ENCODE data around the gene TMEM235.

Gene TMEM235

DNA sequence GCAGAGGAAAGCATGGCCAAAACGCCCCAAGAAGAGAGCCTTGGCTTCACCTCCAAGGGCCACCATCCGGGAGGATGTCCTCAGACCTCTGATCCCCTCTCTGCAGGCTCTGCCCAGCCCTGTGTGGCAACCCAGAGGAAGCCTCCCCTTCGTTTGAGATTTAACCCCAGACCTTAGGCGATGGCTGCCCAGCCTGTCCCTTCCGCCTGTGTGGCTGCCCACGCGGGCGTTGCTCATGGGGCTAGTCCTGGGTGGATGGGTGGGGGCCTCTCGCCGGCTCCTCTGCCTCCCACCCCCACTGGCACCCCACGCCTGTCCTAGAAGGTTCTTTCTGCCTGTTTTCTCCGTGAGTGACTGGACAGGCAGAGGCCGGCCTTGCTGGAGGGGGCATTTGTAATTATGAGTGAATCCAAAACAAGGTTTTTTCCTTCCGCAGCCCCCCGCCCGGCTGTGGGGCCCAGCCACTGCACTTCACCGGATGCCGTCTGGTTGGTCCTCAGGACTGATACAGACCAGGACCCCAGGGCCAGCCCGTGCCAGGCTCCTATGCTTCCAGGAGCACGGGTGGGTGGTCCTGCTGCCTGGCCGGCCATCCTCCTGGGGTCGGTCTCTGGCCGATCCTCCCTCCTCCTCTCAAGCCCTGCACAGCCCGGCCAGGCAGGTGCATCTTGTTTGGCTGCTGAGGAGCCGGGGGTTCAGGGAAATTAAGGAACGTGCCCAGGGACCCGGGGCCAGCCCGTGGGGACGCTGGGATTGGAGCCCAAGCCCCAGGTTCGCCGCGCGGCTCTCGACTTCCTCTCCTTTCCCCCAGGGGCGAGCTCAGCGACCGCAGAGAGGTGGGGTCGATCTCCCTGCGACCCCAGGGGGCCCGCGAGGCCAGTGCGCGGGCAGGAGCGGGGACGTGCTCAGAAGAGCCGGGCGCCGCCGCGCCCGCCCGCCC lies at the start of gene TMEM235:
Gene TMEM235 (plus strand): TSS at position 636 of the 940 bp plus-strand sequence. CDS start 393 bp downstream, outside the sequence.
- DNase-seq = no peak

DNA sequence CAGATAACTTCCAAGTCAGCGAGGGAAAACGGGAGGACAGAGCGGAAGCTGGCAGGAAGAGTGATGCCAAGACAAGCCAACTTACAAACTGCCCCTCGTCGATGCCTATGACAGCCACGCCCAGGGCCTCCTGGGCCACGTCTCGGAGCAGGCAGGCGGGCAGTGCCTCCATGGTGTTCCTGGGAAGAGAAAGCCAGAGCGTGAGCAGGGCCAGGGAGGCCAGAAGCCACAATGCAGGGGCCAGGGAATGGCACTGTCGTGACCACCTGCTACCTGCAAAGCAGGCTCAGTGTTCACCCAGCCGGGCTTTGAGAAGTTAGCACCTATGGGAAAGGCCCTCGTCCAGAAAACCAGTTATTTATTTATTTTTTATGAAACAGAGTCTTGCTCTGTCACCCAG lies 48.9 kb upstream of the TMEM235 start:
- no peak for DNase-seq

DNA sequence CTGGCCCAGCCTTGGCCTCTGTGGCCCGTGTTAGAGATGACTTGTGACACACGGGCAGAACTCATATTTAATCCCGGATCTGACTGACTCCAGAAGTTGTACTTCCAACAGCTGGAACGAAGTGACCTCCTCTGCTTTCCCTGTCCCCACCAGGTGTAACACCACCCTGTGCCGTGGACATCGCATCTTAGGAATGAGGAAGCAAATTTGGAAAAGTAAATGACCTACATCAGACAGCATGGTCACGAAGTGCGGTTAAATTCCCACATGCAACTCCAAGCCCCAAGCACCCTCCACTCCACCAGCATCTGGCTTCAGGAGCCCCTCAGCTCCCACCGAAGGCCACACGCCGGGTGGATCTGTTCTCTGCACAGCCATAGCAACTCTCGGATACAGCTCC lies 47.5 kb upstream of the TMEM235 start:
- DNase-seq = no peak

DNA sequence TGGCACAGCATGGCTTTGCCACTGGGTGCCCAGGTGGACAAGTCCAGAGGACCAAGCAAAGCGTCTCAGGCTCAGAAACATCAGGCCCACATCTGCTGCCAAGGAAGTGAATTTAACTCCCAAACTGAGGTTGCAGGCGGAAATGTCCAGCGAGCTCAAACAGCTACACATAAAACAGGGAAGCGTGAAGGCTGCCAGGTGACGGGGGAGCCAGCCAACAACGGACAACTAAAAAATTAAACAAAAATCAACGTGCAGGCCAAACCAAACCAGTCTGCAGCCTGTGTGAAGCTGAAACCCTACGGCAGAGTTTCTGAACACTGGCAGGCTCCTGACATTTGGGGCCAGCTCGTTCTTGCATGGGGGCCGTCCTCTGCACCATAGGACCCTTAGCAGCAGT lies 47.1 kb upstream of the TMEM235 start:
- DNase-seq = no peak

DNA sequence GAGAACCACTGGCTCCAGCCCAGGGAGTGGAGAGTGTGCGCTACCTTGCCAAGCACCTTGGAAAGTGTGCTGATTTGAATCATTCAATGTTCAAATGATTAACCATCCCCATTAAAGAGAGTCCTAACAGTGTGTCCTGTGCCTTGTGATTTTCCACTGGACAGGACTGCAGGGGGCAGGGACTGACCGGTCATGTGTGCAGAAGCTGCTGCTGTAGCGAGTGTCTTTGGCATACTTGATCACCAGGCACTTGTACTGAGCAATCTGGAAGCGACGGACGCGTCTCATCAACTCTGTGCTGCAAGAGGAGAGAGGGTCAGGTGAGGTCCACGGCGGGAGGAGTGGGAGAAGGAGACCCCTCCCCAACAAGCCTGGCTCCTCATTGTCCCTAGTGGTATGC lies 46.6 kb upstream of the TMEM235 start:
- DNase-seq = no peak

DNA sequence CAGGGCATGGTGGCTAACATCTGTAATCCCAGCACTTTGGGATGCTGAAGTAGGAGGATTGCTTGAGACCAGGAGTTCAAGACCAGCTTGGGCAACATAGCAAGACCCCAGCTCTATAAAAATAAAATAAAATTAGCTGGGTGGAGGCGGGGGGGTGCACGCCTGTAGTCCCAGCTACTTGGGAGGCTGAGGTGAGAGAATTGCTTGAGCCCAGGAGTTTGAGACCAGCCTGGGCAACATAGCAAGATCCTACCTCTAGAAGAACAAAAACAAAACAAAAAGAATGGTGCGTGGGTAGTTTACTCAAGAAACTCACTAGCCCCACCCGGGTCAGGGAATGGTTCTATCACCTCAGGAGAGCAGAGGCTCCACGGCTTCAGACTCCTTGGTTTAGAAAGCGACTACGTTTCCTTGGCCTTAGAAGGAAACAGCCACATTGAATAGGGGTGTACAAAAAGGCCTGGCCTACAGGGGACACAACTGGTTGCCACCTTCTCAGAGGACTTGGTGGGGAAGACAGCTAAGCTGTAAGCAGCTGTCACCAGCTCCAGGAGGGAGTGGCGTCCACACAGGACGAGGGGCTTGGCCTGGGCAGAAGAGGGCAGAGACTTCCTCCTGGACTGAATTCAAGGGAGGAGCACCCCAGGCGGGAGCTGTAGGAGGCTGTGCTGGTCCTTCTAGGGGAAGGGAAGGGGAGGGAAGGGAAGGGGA lies 45.3 kb upstream of the TMEM235 start:
- peak; percentile 84 for DNase-seq

DNA sequence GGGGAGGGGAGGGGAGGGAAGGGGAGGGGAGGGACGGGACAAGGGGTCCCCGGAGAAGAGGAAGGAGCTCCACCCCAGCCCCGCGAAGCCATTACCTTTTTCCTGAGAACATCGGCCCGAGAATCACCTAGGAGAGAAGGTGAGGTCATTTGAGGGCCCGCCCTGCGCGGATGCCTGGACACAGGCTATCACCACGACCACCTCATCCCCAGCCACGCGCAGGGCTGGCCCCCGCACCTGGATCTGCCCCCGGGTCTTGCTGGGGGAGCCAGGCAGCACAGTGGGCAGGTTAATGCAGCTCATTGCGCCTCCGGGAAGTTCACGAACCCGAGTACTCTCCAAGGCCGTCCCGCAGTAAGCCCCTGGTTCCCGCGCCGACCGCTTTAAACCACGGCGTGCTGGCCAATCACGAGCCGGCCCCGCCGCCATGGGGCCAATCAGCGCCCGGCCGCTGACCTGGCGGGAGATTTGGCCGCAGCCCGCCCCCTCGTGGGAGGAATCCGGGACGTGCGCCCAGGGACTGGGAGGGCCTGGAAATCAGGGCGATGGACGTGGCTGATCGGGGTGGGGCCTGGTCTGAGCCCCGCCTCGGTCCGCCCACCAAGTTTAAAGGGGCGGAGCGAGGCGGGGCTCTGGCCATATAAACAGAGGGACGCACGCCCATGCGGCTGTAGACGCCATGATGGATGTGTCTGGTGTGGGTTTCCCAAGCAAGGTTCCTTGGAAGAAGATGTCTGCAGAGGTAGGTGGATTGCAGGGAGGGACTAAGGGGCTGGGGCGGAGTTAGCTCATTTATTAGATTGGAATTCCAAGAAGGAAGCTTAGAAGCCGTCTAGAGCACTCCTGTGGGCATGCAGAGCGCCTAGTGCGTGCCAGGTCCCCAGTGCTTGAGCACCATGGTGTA lies 44.5 kb upstream of the TMEM235 start, which contains the start of the genes AFMID and TK1:
Gene AFMID (plus strand): TSS at position 671 of the 904 bp plus-strand sequence. CDS start 9 bp downstream, at position 680.
Gene TK1 (minus strand): TSS at position 361 of the 904 bp plus-strand sequence. CDS start 58 bp downstream, at position 303.
- DNase-seq = peak; percentile 99

DNA sequence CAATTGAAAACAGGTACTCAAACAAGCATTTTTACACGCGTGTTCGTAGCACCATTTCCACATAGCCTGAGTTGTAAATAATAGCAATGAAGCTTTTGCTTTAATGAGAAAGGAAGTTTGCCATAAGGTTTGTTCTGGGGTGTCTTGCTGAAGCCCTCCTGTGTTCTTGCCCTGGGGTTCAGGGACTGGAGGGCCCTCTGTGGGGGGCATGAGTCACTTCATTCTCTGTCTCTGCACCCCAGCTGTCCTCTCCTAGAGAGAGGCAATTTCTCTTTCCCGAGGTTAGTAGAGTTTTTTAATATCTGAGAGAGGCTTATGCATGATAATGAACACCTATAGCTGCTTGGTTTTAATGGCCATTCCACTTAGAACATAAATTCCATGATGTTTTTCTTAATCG lies 34.7 kb upstream of the TMEM235 start:
- no peak for DNase-seq

DNA sequence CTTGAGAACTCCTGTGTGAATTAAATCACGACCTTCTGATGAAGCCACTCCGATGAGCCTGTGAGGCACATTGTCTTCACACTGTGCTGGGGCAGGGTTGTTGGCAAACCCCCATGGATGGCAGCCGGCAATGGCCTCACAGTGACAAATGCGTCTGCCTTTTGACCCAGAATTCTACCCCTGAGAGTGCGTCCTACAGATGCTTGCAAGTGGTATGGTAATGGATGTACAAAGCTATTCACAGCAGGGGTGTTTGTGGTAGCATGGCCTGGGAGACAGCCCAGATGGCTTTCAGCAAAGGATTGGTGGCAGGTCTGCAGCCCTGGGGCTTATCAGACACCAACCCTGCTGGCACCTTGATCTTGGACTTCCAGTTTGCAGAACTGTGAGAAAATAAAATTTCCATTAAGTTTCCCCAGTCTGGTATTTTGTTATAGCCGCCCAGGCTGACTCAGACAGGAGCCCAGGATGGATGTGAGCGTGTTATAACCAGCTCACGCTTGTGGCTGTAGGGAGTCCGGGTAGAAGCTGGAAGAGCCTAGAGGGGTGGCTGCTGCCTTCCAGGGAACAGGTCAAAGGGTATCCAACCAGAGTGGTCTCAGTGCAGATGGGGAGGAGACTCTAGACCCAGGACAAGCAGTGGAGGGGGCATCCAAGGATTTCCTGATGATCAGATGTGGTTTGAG lies 34.1 kb upstream of the TMEM235 start:
- no peak for DNase-seq

DNA sequence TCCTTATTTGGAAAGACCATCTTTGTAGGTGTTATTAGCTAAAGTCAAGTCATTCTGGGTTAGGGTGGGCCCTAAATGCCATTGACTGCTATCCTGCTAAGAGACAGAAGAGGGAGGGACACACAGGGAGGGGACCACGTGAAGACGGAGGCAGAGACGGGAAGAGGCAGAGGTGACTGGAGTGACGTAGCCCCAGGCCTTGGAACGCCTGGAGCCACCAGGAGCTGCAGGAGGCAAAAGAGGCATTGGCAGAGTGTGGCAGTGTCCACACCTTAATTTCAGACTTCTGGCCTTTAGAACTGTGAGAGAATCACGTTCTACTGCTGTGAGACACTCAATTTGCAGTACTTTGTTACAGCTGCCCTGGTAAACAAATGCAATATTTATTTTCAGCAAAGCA lies 31.0 kb upstream of the TMEM235 start:
- no peak for DNase-seq

DNA sequence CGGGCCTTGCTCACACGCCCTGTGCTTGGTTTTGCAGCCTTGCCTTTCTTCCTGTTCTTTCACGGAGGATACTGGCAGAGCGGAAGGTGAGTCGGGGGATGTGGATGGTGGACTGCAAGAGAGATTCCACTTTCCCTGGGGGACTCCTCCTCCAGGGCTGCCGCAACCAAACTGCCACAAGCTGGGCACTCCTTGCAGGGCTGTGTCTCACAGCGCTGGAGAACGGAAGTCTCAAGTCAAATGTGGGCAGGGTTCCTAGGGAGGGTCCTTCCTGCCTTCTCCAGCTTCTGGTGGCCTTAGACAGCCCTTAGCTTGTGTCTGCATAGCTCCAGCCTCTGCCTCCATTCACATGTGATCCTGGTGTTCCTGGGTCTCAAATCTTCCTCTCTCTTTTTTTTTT lies 28.8 kb upstream of the TMEM235 start:
- no peak for DNase-seq

DNA sequence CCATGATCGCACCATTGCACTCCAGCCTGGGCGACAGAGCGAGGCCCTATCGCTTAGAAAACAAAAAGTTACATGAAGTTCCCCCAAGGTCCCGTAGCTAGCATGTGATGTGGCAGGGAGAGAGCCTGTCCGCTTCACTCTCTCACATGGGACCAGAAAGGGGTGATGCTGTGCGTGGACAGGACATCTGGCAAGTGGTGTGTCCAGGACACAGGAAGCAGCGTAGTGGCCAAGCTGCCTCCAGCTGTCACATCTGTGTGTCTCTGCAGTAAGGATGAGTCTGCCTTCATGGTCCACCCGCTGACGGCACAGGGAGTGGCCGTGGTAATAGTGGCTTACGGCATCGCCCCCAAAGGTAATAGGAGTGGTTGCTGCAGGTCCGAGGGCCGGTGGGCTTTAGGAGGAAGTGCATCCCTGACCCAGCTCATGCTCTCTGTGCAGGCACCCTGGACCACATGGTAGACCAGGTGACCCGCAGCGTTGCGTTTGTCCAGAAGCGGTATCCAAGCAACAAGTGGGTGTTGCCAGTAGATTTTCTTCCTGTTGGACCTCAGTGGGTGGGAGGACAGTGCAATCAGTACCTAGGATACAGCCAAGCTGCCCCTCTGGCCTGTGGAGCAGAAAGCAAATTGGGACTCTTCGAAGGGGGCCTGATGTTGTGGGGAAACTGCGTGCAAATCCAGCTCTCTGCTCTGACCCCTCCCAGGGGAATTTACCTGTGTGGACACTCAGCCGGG lies 26.9 kb upstream of the TMEM235 start:
- no peak for DNase-seq

DNA sequence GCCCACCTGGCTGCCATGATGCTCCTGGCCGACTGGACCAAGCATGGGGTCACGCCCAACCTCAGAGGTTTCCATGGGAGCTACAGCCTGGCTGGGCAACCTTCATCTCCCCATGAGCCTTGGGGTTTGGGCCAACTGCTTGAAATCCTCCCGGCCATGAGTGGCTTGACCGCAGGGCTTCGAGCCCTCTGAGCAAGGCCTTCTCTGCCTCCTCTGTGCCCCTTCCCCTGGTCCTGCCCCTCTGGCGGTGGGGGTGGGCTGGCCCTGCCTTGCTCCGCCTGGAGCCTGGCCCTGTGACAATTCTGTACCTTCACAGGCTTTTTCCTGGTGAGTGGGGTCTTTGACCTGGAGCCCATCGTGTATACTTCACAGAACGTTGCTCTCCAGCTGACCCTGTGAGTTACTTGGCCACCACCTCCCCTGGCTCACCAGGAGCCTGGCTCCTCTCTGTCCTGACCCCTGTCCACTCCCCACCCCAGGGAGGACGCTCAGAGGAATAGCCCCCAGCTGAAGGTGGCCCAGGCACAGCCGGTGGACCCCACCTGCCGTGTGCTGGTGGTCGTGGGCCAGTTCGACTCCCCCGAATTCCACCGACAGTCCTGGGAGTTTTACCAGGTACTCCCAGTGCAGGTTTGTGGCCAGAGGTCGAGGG lies 26.2 kb upstream of the TMEM235 start:
- no peak for DNase-seq

DNA sequence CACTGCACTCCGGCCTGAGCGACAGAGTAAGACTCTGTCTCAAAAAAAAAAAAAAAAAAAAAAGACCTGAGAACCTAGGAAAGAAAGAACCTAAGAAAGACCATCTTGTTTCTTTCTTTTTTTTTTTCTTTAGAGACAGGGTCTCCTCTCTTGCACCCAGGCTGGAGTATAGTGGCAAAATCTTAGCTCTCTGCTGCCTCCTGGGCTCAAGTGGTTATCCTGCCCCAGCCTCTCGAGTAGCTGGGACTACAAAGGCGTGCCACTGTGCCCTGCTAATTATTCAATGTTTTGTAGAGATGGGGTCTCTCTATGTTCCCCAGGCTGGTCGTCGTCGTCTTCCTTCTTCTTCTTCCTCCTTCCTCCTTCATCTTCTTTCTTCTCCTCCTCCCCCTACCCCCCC lies 25.1 kb upstream of the TMEM235 start:
- no peak for DNase-seq

DNA sequence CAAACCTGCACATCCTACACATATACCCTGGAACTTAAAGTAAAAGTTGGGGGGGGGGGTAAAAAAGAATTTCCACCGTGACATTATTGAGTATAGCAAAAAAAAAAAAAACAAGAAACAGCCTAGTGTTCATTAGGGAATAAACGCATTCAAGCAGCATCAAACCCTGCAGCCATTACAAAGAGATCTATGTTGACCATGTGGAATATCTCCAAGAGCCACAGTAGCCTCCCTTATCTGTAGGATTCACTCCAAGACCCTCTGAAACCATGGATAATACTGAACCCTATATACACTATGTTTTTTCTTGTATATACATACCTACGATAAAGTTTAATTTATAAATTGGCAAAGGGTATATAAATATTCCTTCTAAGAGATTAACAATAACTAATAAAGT lies 22.9 kb upstream of the TMEM235 start:
- DNase-seq = no peak

DNA sequence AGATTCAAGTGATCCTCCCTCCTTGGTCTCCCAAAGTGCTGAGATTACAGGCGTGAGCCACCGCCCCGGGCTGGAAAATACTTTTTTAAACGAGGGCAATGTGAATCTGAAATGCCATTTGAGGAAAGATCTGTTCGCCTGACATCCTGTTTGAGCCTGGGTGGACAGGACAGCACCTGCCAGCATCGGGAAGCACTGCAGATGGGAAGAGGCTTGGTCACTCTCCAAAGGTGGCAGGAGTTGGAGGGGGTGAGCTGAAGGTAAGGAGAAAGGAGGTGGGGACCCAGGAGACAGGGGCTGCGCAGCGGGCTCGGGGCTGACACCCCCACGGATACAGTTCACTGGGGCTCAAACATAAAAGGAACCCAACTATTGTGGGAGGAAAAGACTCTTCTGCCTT lies 21.3 kb upstream of the TMEM235 start:
- no peak for DNase-seq

DNA sequence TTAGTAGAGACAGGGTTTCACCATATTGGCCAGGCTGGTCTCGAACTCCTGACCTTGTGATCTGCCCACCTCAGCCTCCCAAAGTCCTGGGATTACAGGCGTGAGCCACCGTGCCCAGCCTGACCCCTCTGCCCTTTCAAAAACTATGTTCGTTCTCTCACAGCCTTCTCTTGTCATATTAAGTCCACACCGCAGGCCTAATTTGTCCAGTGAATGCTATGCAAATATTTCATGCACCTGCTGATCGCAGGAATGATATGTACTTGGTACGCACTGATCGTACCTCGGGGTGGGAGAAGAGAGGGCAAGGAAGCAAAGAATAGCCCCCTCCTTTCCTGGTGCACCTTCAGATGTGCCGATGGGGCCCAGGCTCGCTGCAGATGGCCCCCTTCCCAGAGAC lies 20.4 kb upstream of the TMEM235 start:
- DNase-seq = no peak

DNA sequence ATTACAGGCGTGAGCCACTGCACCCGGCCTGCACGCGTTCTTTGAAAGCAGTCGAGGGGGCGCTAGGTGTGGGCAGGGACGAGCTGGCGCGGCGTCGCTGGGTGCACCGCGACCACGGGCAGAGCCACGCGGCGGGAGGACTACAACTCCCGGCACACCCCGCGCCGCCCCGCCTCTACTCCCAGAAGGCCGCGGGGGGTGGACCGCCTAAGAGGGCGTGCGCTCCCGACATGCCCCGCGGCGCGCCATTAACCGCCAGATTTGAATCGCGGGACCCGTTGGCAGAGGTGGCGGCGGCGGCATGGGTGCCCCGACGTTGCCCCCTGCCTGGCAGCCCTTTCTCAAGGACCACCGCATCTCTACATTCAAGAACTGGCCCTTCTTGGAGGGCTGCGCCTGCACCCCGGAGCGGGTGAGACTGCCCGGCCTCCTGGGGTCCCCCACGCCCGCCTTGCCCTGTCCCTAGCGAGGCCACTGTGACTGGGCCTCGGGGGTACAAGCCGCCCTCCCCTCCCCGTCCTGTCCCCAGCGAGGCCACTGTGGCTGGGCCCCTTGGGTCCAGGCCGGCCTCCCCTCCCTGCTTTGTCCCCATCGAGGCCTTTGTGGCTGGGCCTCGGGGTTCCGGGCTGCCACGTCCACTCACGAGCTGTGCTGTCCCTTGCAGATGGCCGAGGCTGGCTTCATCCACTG lies 17.3 kb upstream of the TMEM235 start, which contains the start of gene BIRC5:
Gene BIRC5 (plus strand): TSS at position 238 of the 690 bp plus-strand sequence. CDS start 64 bp downstream, at position 302.
- peak; percentile 97 for DNase-seq

DNA sequence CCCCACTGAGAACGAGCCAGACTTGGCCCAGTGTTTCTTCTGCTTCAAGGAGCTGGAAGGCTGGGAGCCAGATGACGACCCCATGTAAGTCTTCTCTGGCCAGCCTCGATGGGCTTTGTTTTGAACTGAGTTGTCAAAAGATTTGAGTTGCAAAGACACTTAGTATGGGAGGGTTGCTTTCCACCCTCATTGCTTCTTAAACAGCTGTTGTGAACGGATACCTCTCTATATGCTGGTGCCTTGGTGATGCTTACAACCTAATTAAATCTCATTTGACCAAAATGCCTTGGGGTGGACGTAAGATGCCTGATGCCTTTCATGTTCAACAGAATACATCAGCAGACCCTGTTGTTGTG lies 16.7 kb upstream of the TMEM235 start:
- DNase-seq = no peak

All from hematopoietic multipotent progenitor cell treated with erythropoietin and hydrocortisone succinate and interleukin-3 and kit ligand, for 4 days (in vitro differentiated cells).